T-cell (primary cell): Measurements from ENCODE around the gene PCBP3. TPM values are rescaled to one million over a fixed set of nuclear protein-coding genes. Genes with fewer than 3 reads are reported as not detected.
A peak's percentile ranks its signal among the peaks of the same experiment; 100 is the strongest.

Source experiments
- ATAC-seq, 4 experiments: fragments of 200-7000 bp in 3 of 4; fragments of 150-1000 bp in 1 of 4; cut with Tn5 transposase; replicated peaks in 1 of 4; 1 replicate in 3 of 4; 2 replicates in 1 of 4; pipeline ENCODE4 v1.10.0; 2021; ENCODE audit warnings: moderate library complexity in 3 of 4, mild to moderate bottlenecking in 2 of 4, moderate number of reproducible peaks in 1 of 4
- CTCF ChIA-PET, 2 donors: fragments of 300-600 bp; sonication (Branson Sonifier 250); formaldehyde crosslinking; loops; one replicate each; lab custom pipeline; 2022; ENCODE audit warnings: antibody characterized with exemption in 2 of 2; lab: Charles Lee
- POLR2A ChIA-PET, 2 donors: fragments of 300-600 bp; sonication (Branson Sonifier 250); formaldehyde crosslinking; loops; one replicate each; lab custom pipeline; 2022; ENCODE audit warnings: antibody characterized with exemption in 2 of 2; lab: Charles Lee
- DNase-seq, 35 experiments: peaks; one replicate each; pipeline versions ENCODE4 v3.0.0 to v3.0.0-alpha.2; 2013 to 2023
- H3K27ac ChIP-seq: one replicate; pipeline ENCODE4 v1.5.1; 2013; ENCODE audit warnings: low read length
- H3K27me3 ChIP-seq, 2 experiments: replicated peaks in 1 of 2; 1 replicate in 1 of 2; 2 replicates in 1 of 2; pipeline versions ENCODE4 v1.6.1 to v1.7.0; 2013; ENCODE audit warnings: low read length in 1 of 2, mixed read lengths in 1 of 2; ENCODE audit not compliant: control insufficient read depth in 2 of 2, insufficient read depth in 2 of 2; ENCODE audit errors: extremely low read depth in 1 of 2
- H3K36me3 ChIP-seq, 2 donors: 1 replicate in 1 of 2; 2 replicates in 1 of 2; pipeline versions ENCODE4 v1.6.1 to v1.7.0; 2013; ENCODE audit warnings: low read length in 1 of 2; ENCODE audit not compliant: control insufficient read depth in 2 of 2, insufficient read depth in 1 of 2; ENCODE audit errors: extremely low read depth in 1 of 2
- H3K4me1 ChIP-seq, 2 experiments: 1 replicate in 1 of 2; 2 replicates in 1 of 2; pipeline versions ENCODE4 v1.6.1 to v1.7.0; 2013; ENCODE audit warnings: low read length in 2 of 2, mixed read lengths in 1 of 2; ENCODE audit not compliant: insufficient read depth in 2 of 2, control insufficient read depth in 1 of 2; ENCODE audit errors: extremely low read depth in 1 of 2
- H3K4me3 ChIP-seq, 2 donors: 1 replicate in 1 of 2; 2 replicates in 1 of 2; pipeline versions ENCODE4 v1.5.1 to v1.7.0; 2013; ENCODE audit warnings: mild to moderate bottlenecking in 2 of 2, low read length in 1 of 2, moderate library complexity in 1 of 2; ENCODE audit not compliant: control insufficient read depth in 1 of 2; ENCODE audit errors: extremely low read depth in 1 of 2
- H3K9me3 ChIP-seq: 2 replicates; pipeline ENCODE4 v1.7.0; 2013
- H3K27ac Mint-ChIP-seq, 2 donors: one replicate each; pipeline ENCODE4 v1.8.0; 2020 to 2021; ENCODE audit warnings: mild to moderate bottlenecking in 2 of 2, mixed read lengths in 2 of 2
- H3K27me3 Mint-ChIP-seq, 2 donors: one replicate each; pipeline ENCODE4 v1.8.0; 2021 to 2022; ENCODE audit warnings: mixed read lengths in 2 of 2
- H3K36me3 Mint-ChIP-seq: one replicate; pipeline ENCODE4 v1.8.0; 2021; ENCODE audit warnings: mixed read lengths
- H3K4me1 Mint-ChIP-seq, 3 donors: one replicate each; pipeline ENCODE4 v1.8.0; 2020 to 2022; ENCODE audit warnings: mixed read lengths in 3 of 3, mild to moderate bottlenecking in 1 of 3
- H3K4me3 Mint-ChIP-seq, 3 donors: one replicate each; pipeline ENCODE4 v1.8.0; 2020 to 2022; ENCODE audit warnings: mild to moderate bottlenecking in 3 of 3, mixed read lengths in 3 of 3, moderate library complexity in 3 of 3
- H3K9me3 Mint-ChIP-seq, 3 donors: one replicate each; pipeline ENCODE4 v1.8.0; 2020 to 2022; ENCODE audit warnings: mixed read lengths in 3 of 3
- WGBS: methylation state at CpG from one replicate; pipeline ENCODE4 v1.1.5; 2013; ENCODE audit warnings: missing lambda C conversion rate; ENCODE audit not compliant: insufficient coverage; 5-methylcytosine and 5-hydroxymethylcytosine counted together
- total RNA-seq, 35 experiments: library from RNA in 6 of 35; stranded (reverse) in 6 of 35; fragments of 120-200 nt in 1 of 35; gene quantifications; one replicate each; pipeline versions ENCODE4 v1.2.1 to v1.2.4 and lab custom pipeline; 2013 to 2026

The PCBP3 gene
- total RNA-seq, 5 donors from 2014 or later (not counting 1 experiment from before 2014, with no cell fraction given): 1.5 to 4.2 (median 2.8) TPM

DNA sequence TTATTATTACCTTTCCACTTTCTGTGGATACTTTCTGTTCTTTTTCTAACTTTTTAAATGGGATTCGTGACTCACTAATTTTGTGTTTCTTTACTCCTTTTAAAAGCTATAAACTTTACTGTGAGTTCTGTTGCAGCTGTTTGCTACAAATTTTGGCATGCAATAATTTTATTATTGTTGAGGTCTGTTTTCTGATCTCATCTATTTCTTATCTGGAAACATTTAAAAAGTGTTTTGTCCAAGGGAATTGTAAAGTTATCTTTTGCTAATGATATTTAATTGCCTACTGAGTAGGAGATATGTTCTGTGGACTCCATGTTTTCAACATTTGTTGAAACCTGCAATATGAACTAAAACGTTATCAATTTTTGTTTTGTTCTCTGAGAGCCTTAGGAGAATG, 199.9 kb downstream of the PCBP3 start:
- Mint-ChIP-seq H3K4me1 (peaks cover 12 to 17% (median 13%) of the 10 kb centered on the region in 3 donors), H3K27me3 (peaks cover 0 to 2% of the 10 kb centered on the region in 2 donors), H3K27ac (no peak overlapping the region), H3K9me3 (peaks cover 5 to 14% (median 11%) of the 10 kb centered on the region in 3 donors), H3K4me3 (no peak overlapping the region), H3K36me3 (peaks cover 8% of the 10 kb centered on the region)
- Histone ChIP-seq H3K4me3 (no peak overlapping the region), H3K4me1 (peaks cover 4 to 11% of the 10 kb centered on the region in 2 experiments), H3K27me3 (peaks cover 0 to 17% of the 10 kb centered on the region in 2 experiments), H3K27ac (no peak overlapping the region), H3K36me3 (no peaks in the 10 kb centered on the region), H3K9me3 (peaks cover 4% of the 10 kb centered on the region)
- POLR2A ChIA-PET: no interaction called here
- CTCF ChIA-PET: no interaction called here
- ATAC-seq (no peak), DNase-seq (no peak)
- no CpG with 5 or more reads among the region's 2 CpGs for WGBS

DNA sequence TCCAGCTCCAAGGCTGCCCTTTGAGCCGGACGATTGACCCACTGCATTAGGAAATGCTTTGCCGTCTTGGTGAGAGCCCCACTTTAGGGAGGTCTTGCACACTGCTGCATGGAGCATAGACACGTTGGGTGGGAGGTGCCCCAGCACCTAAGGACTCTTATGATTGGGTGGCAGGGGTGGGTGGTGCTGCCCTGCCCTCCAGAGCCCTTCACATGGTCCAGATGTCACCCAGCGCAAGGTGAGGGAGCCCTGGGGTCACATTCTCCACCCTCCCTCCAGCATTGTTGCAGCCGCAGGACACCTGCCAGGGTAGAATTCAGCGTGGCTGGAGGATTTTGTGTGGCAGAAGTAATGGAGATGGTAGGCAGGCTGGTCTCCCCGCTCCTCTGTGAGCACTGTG, 200.7 kb downstream of the PCBP3 start:
- Histone ChIP-seq H3K36me3 (no peaks in the 10 kb centered on the region), H3K27ac (no peak overlapping the region), H3K4me3 (no peak overlapping the region), H3K4me1 (peaks cover 4 to 11% of the 10 kb centered on the region in 2 experiments), H3K9me3 (peaks cover 4% of the 10 kb centered on the region), H3K27me3 (peaks cover 0 to 17% of the 10 kb centered on the region in 2 experiments)
- no peak for DNase-seq
- H3K4me3 Mint-ChIP-seq: no peak overlapping the region
- H3K36me3 Mint-ChIP-seq: peaks cover 8% of the 10 kb centered on the region
- peaks cover 0 to 4% of the 10 kb centered on the region in 2 donors for H3K27me3 Mint-ChIP-seq
- H3K27ac Mint-ChIP-seq: no peak overlapping the region
- WGBS: 86% methylated on average over 5 of the region's 8 CpGs
- peaks cover 12 to 17% (median 13%) of the 10 kb centered on the region in 3 donors for H3K4me1 Mint-ChIP-seq
- H3K9me3 Mint-ChIP-seq: peaks cover 5 to 14% (median 11%) of the 10 kb centered on the region in 3 donors
- ChIA-PET CTCF (no interaction called here), POLR2A (no interaction called here)
- ATAC-seq: no peak

DNA sequence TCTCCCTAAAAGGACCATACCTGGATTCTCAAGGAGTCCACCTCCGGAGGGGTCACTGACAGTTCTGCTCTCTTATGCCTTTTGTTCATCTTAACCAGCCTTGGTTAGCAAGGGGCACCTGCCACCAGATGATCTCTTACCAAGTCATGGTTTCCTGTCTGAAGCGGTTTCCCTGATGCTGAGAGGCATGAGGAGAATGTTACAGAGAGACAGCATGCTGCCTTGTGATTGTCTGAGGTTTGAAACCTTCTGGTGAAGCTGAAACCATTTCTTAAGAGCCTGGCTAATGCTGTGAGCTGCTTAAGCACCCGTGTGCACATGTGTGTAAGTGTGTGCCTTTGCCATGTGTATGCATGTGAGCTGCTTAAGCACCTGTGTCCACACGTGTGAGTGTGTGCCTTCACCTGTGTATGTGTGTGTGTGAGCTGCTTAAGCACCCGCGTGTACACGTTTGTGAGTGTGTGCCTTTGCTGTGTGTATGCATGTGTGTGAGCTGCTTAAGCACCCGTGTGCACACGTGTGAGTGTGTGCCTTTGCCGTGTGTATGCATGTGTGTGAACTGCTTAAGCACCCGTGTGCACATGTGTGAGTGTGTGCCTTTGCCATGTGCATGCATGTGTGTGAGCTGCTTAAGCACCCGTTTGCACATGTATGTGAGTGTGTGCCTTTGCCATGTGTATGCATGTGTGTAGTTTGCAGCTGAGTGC, 201.7 kb downstream of the PCBP3 start:
- peak in 2 of 4 experiments; percentile 9 to 36 for ATAC-seq
- ChIA-PET CTCF (no interaction called here), POLR2A (no interaction called here)
- H3K36me3 Mint-ChIP-seq: peaks cover 8% of the 10 kb centered on the region
- Histone ChIP-seq H3K27me3 (peaks cover 0 to 23% of the 10 kb centered on the region in 2 experiments), H3K4me1 (peaks cover 4 to 11% of the 10 kb centered on the region in 2 experiments), H3K4me3 (no peak overlapping the region), H3K36me3 (no peaks in the 10 kb centered on the region), H3K9me3 (peaks cover 4% of the 10 kb centered on the region), H3K27ac (no peak overlapping the region)
- no peak overlapping the region for H3K4me3 Mint-ChIP-seq
- peaks cover 5 to 14% (median 11%) of the 10 kb centered on the region in 3 donors for H3K9me3 Mint-ChIP-seq
- H3K27me3 Mint-ChIP-seq: peaks cover 0 to 5% of the 10 kb centered on the region in 2 donors
- peak in 2 of 35 experiments; percentile 11 to 17 for DNase-seq
- WGBS: 65% methylated on average over 10 of the region's 12 CpGs
- no peak overlapping the region for H3K27ac Mint-ChIP-seq
- peaks cover 12 to 17% (median 13%) of the 10 kb centered on the region in 3 donors for H3K4me1 Mint-ChIP-seq

DNA sequence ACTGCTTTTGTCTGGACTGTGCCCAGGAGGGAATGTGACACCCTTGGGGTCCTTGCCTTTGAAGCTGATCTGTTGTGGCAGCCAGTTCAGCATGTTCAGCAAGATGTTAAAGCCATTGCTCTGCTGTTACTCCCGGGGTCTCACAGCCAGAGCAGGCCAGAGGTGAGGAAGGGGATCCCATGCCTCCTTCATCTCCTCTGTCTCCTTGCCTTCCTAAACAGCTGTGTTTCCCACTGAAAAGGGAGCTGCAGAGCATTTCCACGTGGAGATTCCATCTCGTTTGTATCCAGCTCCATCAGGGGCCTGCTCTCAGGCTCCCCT, 202.2 kb downstream of the PCBP3 start:
- Histone ChIP-seq H3K4me3 (no peak overlapping the region), H3K9me3 (peaks cover 4% of the 10 kb centered on the region), H3K27ac (no peak overlapping the region), H3K4me1 (peaks cover 4 to 11% of the 10 kb centered on the region in 2 experiments), H3K36me3 (no peaks in the 10 kb centered on the region), H3K27me3 (peaks cover 0 to 24% of the 10 kb centered on the region in 2 experiments)
- ChIA-PET CTCF (no interaction called here), POLR2A (no interaction called here)
- ATAC-seq: no peak
- Mint-ChIP-seq H3K4me1 (peaks cover 12 to 17% (median 13%) of the 10 kb centered on the region in 3 donors), H3K9me3 (peaks cover 5 to 14% (median 11%) of the 10 kb centered on the region in 3 donors), H3K4me3 (no peak overlapping the region), H3K27me3 (peaks cover 0 to 8% of the 10 kb centered on the region in 2 donors), H3K27ac (no peak overlapping the region), H3K36me3 (peaks cover 8% of the 10 kb centered on the region)
- no peak for DNase-seq
- 67% methylated on average over 3 of the region's 3 CpGs for WGBS

DNA sequence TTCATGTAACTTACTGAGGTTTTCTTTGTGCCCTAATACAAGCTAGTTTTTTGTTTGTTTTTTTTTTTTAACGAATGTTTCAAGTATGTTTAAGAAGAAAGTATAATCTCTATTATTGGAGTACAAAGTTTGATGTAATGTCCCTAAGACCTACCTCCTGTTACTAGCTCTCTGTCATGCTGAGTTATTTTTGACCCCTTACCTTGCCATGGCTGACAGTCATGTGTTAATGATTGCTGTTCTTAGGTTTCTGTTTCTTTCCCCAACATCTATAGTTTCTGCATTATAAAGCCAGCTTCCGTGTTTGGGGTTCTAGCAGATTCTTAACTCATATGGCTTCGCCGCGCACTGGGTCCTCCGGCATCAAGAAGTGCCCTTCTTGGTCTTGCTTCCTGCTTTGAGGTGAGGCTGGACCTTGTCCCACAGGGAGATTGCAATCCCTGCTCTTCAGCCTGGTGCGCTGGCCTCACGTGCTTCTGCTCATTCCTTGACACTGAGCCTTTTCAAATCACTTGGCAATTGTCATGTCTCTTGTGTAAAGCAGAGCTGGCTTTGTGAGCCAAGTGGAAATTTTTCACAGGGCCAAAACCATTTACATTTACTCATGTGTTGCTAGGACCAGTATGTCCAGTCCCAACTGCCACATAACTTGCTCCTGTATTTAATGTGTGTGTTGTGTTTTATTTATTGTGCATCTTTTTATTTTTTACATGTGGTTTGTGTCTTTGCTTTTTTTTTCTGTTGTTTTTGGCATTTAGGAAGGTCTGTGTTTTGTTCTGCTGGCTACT, 203.0 kb downstream of the PCBP3 start:
- no peak for ATAC-seq
- no peak overlapping the region for H3K27ac ChIP-seq
- H3K9me3 Mint-ChIP-seq: peaks cover 0 to 6% (median 5%) of the 10 kb centered on the region in 3 donors
- H3K36me3 ChIP-seq: no peaks in the 10 kb centered on the region
- no peaks in the 10 kb centered on the region for H3K9me3 ChIP-seq
- H3K27ac Mint-ChIP-seq: no peak overlapping the region
- POLR2A ChIA-PET: no interaction called here
- no peak overlapping the region for H3K4me3 Mint-ChIP-seq
- H3K27me3 ChIP-seq: peaks cover 0 to 24% of the 10 kb centered on the region in 2 experiments
- H3K4me1 ChIP-seq: peaks cover 4 to 11% of the 10 kb centered on the region in 2 experiments
- H3K36me3 Mint-ChIP-seq: peaks cover 3% of the 10 kb centered on the region
- DNase-seq: no peak
- peaks cover 0 to 9% of the 10 kb centered on the region in 2 donors for H3K27me3 Mint-ChIP-seq
- H3K4me1 Mint-ChIP-seq: peaks cover 12 to 17% (median 13%) of the 10 kb centered on the region in 3 donors
- no peak overlapping the region for H3K4me3 ChIP-seq
- 89% methylated on average over 5 of the region's 8 CpGs for WGBS
- CTCF ChIA-PET: no interaction called here

DNA sequence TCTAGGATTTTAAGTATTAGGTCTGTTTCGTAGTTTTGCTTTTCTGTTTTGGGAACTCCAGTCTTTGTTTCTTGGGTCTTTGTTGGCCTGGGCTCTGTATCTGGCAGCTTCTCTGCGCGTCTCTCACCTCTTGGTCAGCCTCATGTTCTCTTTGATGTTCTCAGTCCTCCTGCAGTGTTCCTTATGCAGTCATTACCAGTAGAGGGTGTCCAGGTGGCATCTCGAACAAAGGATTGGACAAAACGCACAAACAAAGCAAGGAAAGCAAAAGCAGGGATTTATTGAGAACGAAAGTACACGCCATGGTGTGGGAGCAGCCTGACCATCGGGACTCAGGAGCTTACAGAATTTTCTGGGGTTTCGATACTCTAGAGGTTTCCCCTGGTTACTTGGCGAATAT, 204.3 kb downstream of the PCBP3 start:
- Mint-ChIP-seq H3K27ac (no peak overlapping the region), H3K36me3 (no peaks in the 10 kb centered on the region), H3K4me3 (no peak overlapping the region), H3K4me1 (peaks cover 12 to 17% (median 13%) of the 10 kb centered on the region in 3 donors), H3K9me3 (no peaks in the 10 kb centered on the region), H3K27me3 (peaks cover 0 to 9% of the 10 kb centered on the region in 2 donors)
- ATAC-seq (no peak), DNase-seq (no peak)
- H3K27me3 ChIP-seq: peaks cover 0 to 24% of the 10 kb centered on the region in 2 experiments
- WGBS: 83% methylated on average over 9 of the region's 10 CpGs
- H3K36me3 ChIP-seq: no peaks in the 10 kb centered on the region
- H3K9me3 ChIP-seq: no peaks in the 10 kb centered on the region
- POLR2A ChIA-PET: no interaction called here
- H3K4me1 ChIP-seq: peaks cover 4 to 11% of the 10 kb centered on the region in 2 experiments
- no peak overlapping the region for H3K27ac ChIP-seq
- CTCF ChIA-PET: no interaction called here
- no peak overlapping the region for H3K4me3 ChIP-seq
